Measurements from ENCODE around the gene AASDH. TPM values are rescaled to one million over a fixed set of nuclear protein-coding genes. Genes with fewer than 3 reads are reported as not detected.

Gene AASDH
- total RNA-seq, 1 experiment from 2014 or later, result 8.5 TPM

DNA sequence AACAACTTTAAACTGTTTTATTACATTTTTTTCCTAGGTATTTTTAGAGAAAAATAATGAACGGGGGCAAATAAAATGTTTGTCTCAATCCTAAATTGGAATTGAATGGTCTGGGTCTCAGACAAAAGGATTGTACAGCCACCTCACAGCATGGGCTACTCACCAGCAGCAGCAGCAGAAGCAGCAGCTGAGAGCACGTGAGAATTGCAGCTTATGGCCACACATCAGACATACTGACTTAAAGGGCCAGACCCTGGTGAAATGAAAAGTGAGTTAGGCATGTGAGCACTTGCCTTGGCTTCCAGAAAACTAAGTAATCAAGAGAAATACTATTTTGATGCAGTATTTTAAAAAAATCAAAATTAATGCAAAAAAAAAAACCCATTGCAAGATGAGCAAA is 56.6 kb downstream of the AASDH start:
- Mint-ChIP-seq H3K27me3 (ENCODE audit: unreplicated experiment) (no peaks in the 10 kb centered on the region), H3K4me1 (ENCODE audit: low read depth, unreplicated experiment) (no peaks in the 10 kb centered on the region), H3K9me3 (ENCODE audit: low read depth, unreplicated experiment) (no peaks in the 10 kb centered on the region), H3K4me3 (ENCODE audit: low read depth, unreplicated experiment) (no peak overlapping the region), H3K36me3 (ENCODE audit: insufficient read depth, unreplicated experiment) (no peaks in the 10 kb centered on the region), H3K27ac (ENCODE audit: unreplicated experiment) (no peak overlapping the region)
- CTCF ChIA-PET, result no interaction called here
- TF ChIP-seq, protein P1, sequence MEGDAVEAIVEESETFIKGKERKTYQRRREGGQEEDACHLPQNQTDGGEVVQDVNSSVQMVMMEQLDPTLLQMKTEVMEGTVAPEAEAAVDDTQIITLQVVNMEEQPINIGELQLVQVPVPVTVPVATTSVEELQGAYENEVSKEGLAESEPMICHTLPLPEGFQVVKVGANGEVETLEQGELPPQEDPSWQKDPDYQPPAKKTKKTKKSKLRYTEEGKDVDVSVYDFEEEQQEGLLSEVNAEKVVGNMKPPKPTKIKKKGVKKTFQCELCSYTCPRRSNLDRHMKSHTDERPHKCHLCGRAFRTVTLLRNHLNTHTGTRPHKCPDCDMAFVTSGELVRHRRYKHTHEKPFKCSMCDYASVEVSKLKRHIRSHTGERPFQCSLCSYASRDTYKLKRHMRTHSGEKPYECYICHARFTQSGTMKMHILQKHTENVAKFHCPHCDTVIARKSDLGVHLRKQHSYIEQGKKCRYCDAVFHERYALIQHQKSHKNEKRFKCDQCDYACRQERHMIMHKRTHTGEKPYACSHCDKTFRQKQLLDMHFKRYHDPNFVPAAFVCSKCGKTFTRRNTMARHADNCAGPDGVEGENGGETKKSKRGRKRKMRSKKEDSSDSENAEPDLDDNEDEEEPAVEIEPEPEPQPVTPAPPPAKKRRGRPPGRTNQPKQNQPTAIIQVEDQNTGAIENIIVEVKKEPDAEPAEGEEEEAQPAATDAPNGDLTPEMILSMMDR (IDR thresholded peaks at IDR 0.05; ENCODE audit: unreplicated experiment), result no peak
- DNase-seq, result no peak
- intact Hi-C loops (cut with micrococcal nuclease; ENCODE audit: unreplicated experiment), result no loop called here
- no TSS peak for BruUV-seq (replicated peaks)

DNA sequence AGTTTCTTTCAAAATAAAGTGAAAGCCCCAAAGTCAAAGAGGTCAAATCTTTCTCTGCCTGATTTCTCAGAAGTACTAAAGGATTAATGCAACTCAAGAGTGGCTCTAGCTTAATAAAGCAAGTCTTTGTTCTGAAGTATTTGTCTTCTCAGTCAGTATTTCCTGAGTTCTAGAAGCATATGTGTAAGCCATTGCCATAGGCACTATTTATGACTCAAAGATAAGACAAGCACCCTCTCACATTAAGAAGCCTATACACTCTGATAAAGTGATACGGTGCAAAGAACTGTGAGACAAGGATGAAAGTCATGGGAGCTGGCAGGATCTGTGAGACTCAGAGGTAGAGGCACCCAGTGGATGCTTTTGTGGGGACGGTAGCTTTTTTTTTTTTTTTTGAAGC is 60.9 kb downstream of the AASDH start:
- no TSS peak for BruUV-seq (replicated peaks)
- Mint-ChIP-seq H3K4me3 (ENCODE audit: low read depth, unreplicated experiment) (no peak overlapping the region), H3K36me3 (ENCODE audit: insufficient read depth, unreplicated experiment) (no peaks in the 10 kb centered on the region), H3K4me1 (ENCODE audit: low read depth, unreplicated experiment) (no peaks in the 10 kb centered on the region), H3K27ac (ENCODE audit: unreplicated experiment) (no peak overlapping the region), H3K27me3 (ENCODE audit: unreplicated experiment) (no peaks in the 10 kb centered on the region), H3K9me3 (ENCODE audit: low read depth, unreplicated experiment) (no peaks in the 10 kb centered on the region)
- CTCF ChIA-PET, result no interaction called here
- intact Hi-C loops (cut with micrococcal nuclease; ENCODE audit: unreplicated experiment), result no loop called here
- TF ChIP-seq, protein P1 (IDR thresholded peaks at IDR 0.05; ENCODE audit: unreplicated experiment), result no peak
- no peak for DNase-seq

DNA sequence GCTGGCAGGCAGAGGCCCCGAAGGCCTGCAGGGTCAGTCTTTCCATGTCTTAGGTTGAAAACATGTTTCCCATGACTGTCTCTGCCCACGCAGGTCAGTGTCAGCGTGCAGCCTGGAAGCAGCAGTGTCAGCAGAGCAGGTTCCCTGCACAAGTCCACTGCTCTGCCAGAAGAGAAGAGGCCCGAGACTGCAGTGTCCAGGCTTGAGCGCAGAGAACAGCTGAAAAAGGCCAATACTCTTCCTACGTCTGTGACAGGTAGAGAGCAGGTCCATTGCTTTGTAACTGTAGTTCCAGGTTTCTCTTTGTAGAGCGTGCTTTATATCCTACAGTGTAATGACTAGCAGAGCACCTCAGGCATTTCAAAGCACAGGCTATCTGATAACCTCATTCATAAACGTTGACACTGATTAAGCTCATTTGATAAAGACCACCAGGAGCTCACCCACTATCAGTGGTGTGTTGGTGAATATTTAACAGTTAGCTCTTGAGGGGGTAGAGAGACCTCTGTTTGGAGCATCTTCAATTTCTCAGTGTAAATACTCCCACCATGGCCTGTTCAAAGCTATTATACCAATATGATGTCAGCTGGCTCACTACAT is 63.2 kb downstream of the AASDH start:
- no peak overlapping the region for H3K27ac Mint-ChIP-seq (ENCODE audit: unreplicated experiment)
- H3K9me3 Mint-ChIP-seq (ENCODE audit: low read depth, unreplicated experiment), result no peaks in the 10 kb centered on the region
- intact Hi-C loops (cut with micrococcal nuclease; ENCODE audit: unreplicated experiment), result no loop called here
- H3K4me1 Mint-ChIP-seq (ENCODE audit: low read depth, unreplicated experiment), result no peaks in the 10 kb centered on the region
- H3K36me3 Mint-ChIP-seq (ENCODE audit: insufficient read depth, unreplicated experiment), result no peaks in the 10 kb centered on the region
- no TSS peak for BruUV-seq (replicated peaks)
- no peaks in the 10 kb centered on the region for H3K27me3 Mint-ChIP-seq (ENCODE audit: unreplicated experiment)
- TF ChIP-seq, protein P1 (IDR thresholded peaks at IDR 0.05; ENCODE audit: unreplicated experiment), result no peak
- no peak for DNase-seq
- no peak overlapping the region for H3K4me3 Mint-ChIP-seq (ENCODE audit: low read depth, unreplicated experiment)
- CTCF ChIA-PET, result no interaction called here

DNA sequence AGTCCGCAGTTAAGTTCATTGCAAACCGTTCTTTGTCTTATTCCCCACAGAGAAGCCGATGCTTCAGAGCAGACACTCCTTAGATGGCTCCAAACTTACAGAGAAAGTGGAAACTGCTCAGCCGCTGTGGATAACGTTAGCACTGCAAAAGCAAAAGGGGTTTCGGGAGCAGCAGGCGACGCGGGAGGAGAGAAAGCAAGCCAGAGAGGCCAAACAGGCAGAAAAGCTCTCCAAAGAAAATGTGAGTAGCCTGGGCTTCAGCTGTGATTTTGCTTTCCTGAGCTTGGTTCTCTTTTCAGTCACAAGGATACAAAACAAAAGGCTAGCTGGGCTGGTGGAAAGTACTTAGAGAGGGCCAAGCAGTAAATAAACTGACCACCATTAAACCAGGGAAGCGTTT is 64.0 kb downstream of the AASDH start:
- no peak overlapping the region for H3K27ac Mint-ChIP-seq (ENCODE audit: unreplicated experiment)
- TF ChIP-seq, protein P1 (IDR thresholded peaks at IDR 0.05; ENCODE audit: unreplicated experiment), result no peak
- BruUV-seq (replicated peaks), result no TSS peak
- H3K4me1 Mint-ChIP-seq (ENCODE audit: low read depth, unreplicated experiment), result no peaks in the 10 kb centered on the region
- no peak for DNase-seq
- CTCF ChIA-PET, result no interaction called here
- H3K27me3 Mint-ChIP-seq (ENCODE audit: unreplicated experiment), result no peaks in the 10 kb centered on the region
- intact Hi-C loops (cut with micrococcal nuclease; ENCODE audit: unreplicated experiment), result no loop called here
- H3K36me3 Mint-ChIP-seq (ENCODE audit: insufficient read depth, unreplicated experiment), result no peaks in the 10 kb centered on the region
- H3K4me3 Mint-ChIP-seq (ENCODE audit: low read depth, unreplicated experiment), result no peak overlapping the region
- no peaks in the 10 kb centered on the region for H3K9me3 Mint-ChIP-seq (ENCODE audit: low read depth, unreplicated experiment)

Data from Calu3 (cell line).